B cell (primary cell): ENCODE measurements around the gene ABTB2. TPM values are rescaled to one million over a fixed set of nuclear protein-coding genes. Genes with fewer than 3 reads are reported as not detected.

Experiments used
- ATAC-seq: fragments of 200-7000 bp; cut with Tn5 transposase; one replicate; pipeline ENCODE4 v1.10.0; 2021; ENCODE audit warnings: low read depth, mild to moderate bottlenecking, moderate number of reproducible peaks, moderate library complexity
- CTCF ChIA-PET: fragments of 350-600 bp; sonication (Branson Sonifier 250); formaldehyde crosslinking; loops from one replicate; lab custom pipeline; 2021; ENCODE audit warnings: antibody characterized with exemption, inconsistent platforms; lab: Charles Lee
- POLR2A ChIA-PET: fragments of 350-600 bp; sonication (Branson Sonifier 250); formaldehyde crosslinking; loops from one replicate; lab custom pipeline; 2021; ENCODE audit warnings: antibody characterized with exemption; lab: Charles Lee
- DNase-seq: peaks from one replicate; pipeline ENCODE4 v3.0.0; 2013
- H2AFZ ChIP-seq: 2 replicates; pipeline ENCODE4 v1.6.1; 2012; ENCODE audit warnings: mild to moderate bottlenecking, low read depth, low read length; ENCODE audit not compliant: insufficient read depth, poor library complexity, severe bottlenecking
- H3K27ac ChIP-seq, 2 donors: 1 replicate in 1 of 2; 2 replicates in 1 of 2; pipeline ENCODE4 v1.5.1; 2012 to 2013; ENCODE audit warnings: low read length in 2 of 2, mild to moderate bottlenecking in 2 of 2, moderate library complexity in 1 of 2
- H3K27me3 ChIP-seq, 4 experiments: fragments of 200-600 bp in 1 of 4; sonication (generic) in 1 of 4; replicated peaks in 1 of 4; 1 replicate in 2 of 4; 2 replicates in 2 of 4; pipeline versions ENCODE4 v1.6.1 to v1.7.0; 2013 to 2016; ENCODE audit warnings: low read length in 3 of 4, mild to moderate bottlenecking in 2 of 4, mixed read lengths in 1 of 4, moderate library complexity in 1 of 4; ENCODE audit not compliant: insufficient read depth in 4 of 4, control insufficient read depth in 3 of 4; ENCODE audit errors: control extremely low read depth in 1 of 4
- H3K36me3 ChIP-seq, 2 experiments: replicated peaks in 1 of 2; 1 replicate in 1 of 2; 2 replicates in 1 of 2; pipeline versions ENCODE4 v1.6.1 to v1.7.1; 2013; ENCODE audit warnings: low read length in 1 of 2; ENCODE audit not compliant: insufficient read depth in 2 of 2, control insufficient read depth in 1 of 2; ENCODE audit errors: control extremely low read depth in 1 of 2, extremely low read depth in 1 of 2
- H3K4me1 ChIP-seq, 2 donors: fragments of 200-600 bp in 1 of 2; sonication (generic) in 1 of 2; 1 replicate in 1 of 2; 2 replicates in 1 of 2; pipeline versions ENCODE4 v1.5.1 to v1.6.1; 2013 to 2017; ENCODE audit warnings: low read length in 2 of 2; ENCODE audit not compliant: control insufficient read depth in 2 of 2, insufficient read depth in 2 of 2
- H3K4me2 ChIP-seq: replicated peaks from 2 replicates; pipeline ENCODE3; 2012; ENCODE audit warnings: mild to moderate bottlenecking, low read depth, low read length; ENCODE audit not compliant: poor library complexity, severe bottlenecking
- H3K4me3 ChIP-seq, 5 experiments: fragments of 200-600 bp in 1 of 5; sonication (generic) in 1 of 5; 1 replicate in 3 of 5; 2 replicates in 2 of 5; pipeline versions ENCODE4 v1.5.1 to v1.7.0; 2011 to 2016; ENCODE audit warnings: low read length in 4 of 5, mild to moderate bottlenecking in 4 of 5, low read depth in 2 of 5, control low read depth in 1 of 5, moderate library complexity in 1 of 5; ENCODE audit not compliant: insufficient read depth in 1 of 5; ENCODE audit errors: control extremely low read depth in 1 of 5, extremely low read depth in 1 of 5
- H3K79me2 ChIP-seq: fragments of 200-600 bp; sonication (generic); one replicate; pipeline ENCODE4 v1.6.0; 2016; ENCODE audit warnings: low read length; ENCODE audit not compliant: control insufficient read depth, insufficient read depth
- H3K9ac ChIP-seq: fragments of 200-600 bp; sonication (generic); 2 replicates; pipeline ENCODE4 v1.6.1; 2017; ENCODE audit warnings: mild to moderate bottlenecking, low read length, moderate library complexity
- H3K9me3 ChIP-seq, 3 donors: one replicate each; pipeline versions ENCODE4 v1.6.1 to v1.7.1; 2013; ENCODE audit warnings: low read length in 2 of 3; ENCODE audit not compliant: control insufficient read depth in 2 of 3, insufficient read depth in 1 of 3; ENCODE audit errors: control extremely low read depth in 1 of 3
- H4K20me1 ChIP-seq: 2 replicates; pipeline ENCODE4 v1.6.0; 2012; ENCODE audit warnings: mild to moderate bottlenecking, low read length; ENCODE audit not compliant: insufficient read depth, control insufficient read depth, poor library complexity, severe bottlenecking
- H3K27ac Mint-ChIP-seq: one replicate; pipeline ENCODE4 v1.8.0; 2021; ENCODE audit warnings: mixed read lengths
- H3K27me3 Mint-ChIP-seq: one replicate; pipeline ENCODE4 v1.8.0; 2021; ENCODE audit warnings: mixed read lengths
- H3K4me1 Mint-ChIP-seq: one replicate; pipeline ENCODE4 v1.8.0; 2021; ENCODE audit warnings: mixed read lengths
- H3K4me3 Mint-ChIP-seq: one replicate; pipeline ENCODE4 v1.8.0; 2021; ENCODE audit warnings: mixed read lengths
- H3K9me3 Mint-ChIP-seq: one replicate; pipeline ENCODE4 v1.8.0; 2022; ENCODE audit warnings: mixed read lengths; ENCODE audit not compliant: insufficient read depth
- EZH2 ChIP-seq: IDR thresholded peaks from 2 replicates; pipeline ENCODE4 v1.6.1; 2012; ENCODE audit warnings: borderline replicate concordance, low read depth, mild to moderate bottlenecking, moderate library complexity, low read length; ENCODE audit not compliant: insufficient read depth, poor library complexity, severe bottlenecking
- WGBS: methylation state at CpG from one replicate; pipeline ENCODE4 v1.1.5; 2013; ENCODE audit warnings: missing lambda C conversion rate; ENCODE audit not compliant: insufficient coverage; 5-methylcytosine and 5-hydroxymethylcytosine counted together
- intact Hi-C: fragments of 100-400 bp; cut with micrococcal nuclease; formaldehyde crosslinking; loops from one replicate; pipeline ENCODE4 v1.10.0; 2022
- polyA plus RNA-seq: library from polyadenylated mRNA; depleted of rRNA; stranded (reverse); fragments of >200 nt; gene quantifications from 2 replicates; pipeline ENCODE4 v1.2.3, GENCODE V29; 2012
- total RNA-seq, 2 donors: library from RNA; stranded (reverse); fragments of 120-200 nt in 1 of 2; gene quantifications; 1 replicate in 1 of 2; 2 replicates in 1 of 2; pipeline versions ENCODE4 v1.2.3 to v1.2.4, GENCODE V29; 2013 to 2022
- TF ChIP-seq, protein P1 (sequence below): fragments of 200-600 bp; IDR thresholded peaks from one replicate; pipeline ENCODE4 v1.8.0; 2022; ENCODE audit warnings: antibody characterized with exemption, mild to moderate bottlenecking

The ABTB2 gene
- total and polyA plus RNA-seq, 2 donors (not counting 1 experiment from before 2014, with no cell fraction given) = 0.30 to 5.9 TPM

DNA sequence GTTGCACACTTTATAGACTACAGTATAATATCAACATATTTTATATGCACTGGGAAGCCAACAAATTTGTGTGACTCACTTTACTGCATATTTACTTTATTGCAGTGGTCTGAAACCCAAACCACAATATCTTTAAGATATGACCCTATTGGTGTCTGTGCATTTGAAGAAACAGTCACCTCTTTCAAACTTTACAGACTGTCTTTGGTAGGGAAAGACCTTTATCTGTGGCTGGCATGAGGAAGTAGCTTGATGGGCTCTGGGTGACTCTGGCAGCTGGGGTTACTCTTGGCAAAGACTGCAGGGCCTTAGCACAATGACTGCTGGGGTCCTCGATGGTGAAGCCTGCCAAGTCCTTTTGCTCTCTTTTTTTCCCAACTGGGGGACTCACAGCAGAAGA is 21.3 kb upstream of the ABTB2 start:
- Mint-ChIP-seq H3K27me3 (peaks cover 13% of the 10 kb centered on the region), H3K4me1 (no peaks in the 10 kb centered on the region), H3K27ac (no peak overlapping the region), H3K4me3 (no peak overlapping the region), H3K9me3 (peaks cover 13% of the 10 kb centered on the region)
- Histone ChIP-seq H3K4me3 (no peak overlapping the region), H3K27me3 (peaks cover 0 to 8% (median 0%) of the 10 kb centered on the region in 4 experiments), H4K20me1 (no peaks in the 10 kb centered on the region), H3K4me2 (no peak overlapping the region), H3K9me3 (peaks cover 5 to 23% (median 23%) of the 10 kb centered on the region in 3 donors), H3K9ac (no peak overlapping the region), H3K36me3 (no peaks in the 10 kb centered on the region), H3K79me2 (no peaks in the 10 kb centered on the region), H3K4me1 (no peaks in the 10 kb centered on the region), H3K27ac (no peak overlapping the region), H2AFZ (no peak overlapping the region)
- POLR2A ChIA-PET = no interaction called here
- no peak for TF ChIP-seq EZH2
- TF ChIP-seq, protein P1, sequence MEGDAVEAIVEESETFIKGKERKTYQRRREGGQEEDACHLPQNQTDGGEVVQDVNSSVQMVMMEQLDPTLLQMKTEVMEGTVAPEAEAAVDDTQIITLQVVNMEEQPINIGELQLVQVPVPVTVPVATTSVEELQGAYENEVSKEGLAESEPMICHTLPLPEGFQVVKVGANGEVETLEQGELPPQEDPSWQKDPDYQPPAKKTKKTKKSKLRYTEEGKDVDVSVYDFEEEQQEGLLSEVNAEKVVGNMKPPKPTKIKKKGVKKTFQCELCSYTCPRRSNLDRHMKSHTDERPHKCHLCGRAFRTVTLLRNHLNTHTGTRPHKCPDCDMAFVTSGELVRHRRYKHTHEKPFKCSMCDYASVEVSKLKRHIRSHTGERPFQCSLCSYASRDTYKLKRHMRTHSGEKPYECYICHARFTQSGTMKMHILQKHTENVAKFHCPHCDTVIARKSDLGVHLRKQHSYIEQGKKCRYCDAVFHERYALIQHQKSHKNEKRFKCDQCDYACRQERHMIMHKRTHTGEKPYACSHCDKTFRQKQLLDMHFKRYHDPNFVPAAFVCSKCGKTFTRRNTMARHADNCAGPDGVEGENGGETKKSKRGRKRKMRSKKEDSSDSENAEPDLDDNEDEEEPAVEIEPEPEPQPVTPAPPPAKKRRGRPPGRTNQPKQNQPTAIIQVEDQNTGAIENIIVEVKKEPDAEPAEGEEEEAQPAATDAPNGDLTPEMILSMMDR = no peak
- 29% methylated on average over 1 of the region's 1 CpG for WGBS
- DNase-seq (no peak), ATAC-seq (no peak)
- CTCF ChIA-PET = interaction anchor here (0.6 kb wide), 1 partner anchor 399 kb away, joined by 3 read pairs; no protein-coding TSS in a partner anchor
- intact Hi-C loops = no loop called here

DNA sequence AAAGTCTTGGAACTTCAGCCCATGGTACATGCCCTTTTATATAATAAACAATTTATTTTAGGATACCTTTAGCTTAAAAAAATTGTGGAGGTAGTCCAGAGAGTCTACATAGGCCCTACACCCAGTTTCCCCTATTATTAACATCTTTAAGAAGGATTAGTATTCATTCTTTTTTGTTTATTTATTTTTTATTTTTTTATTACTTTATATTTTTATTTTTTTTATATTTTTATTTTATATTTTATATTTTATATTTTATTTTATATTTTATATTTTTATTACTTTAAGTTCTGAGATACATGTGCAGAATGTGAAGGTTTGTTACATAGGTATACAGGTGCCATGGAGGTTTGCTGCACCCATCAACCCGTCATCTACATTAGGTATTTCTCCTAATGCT is 15.9 kb upstream of the ABTB2 start:
- TF ChIP-seq EZH2 = no peak
- intact Hi-C loops = no loop called here
- no peak for DNase-seq
- Mint-ChIP-seq H3K9me3 (peaks cover 13% of the 10 kb centered on the region), H3K4me1 (no peaks in the 10 kb centered on the region), H3K27ac (no peak overlapping the region), H3K27me3 (peaks cover 11% of the 10 kb centered on the region), H3K4me3 (no peak overlapping the region)
- H3K27ac ChIP-seq = no peak overlapping the region
- H3K4me2 ChIP-seq = no peak overlapping the region
- no peak for ATAC-seq
- H4K20me1 ChIP-seq = no peaks in the 10 kb centered on the region
- POLR2A ChIA-PET = no interaction called here
- H3K9ac ChIP-seq = no peak overlapping the region
- H3K36me3 ChIP-seq = no peaks in the 10 kb centered on the region
- H2AFZ ChIP-seq = no peak overlapping the region
- CTCF ChIA-PET = no interaction called here
- WGBS = no CpG with 5 or more reads among the region's 1 CpG
- H3K79me2 ChIP-seq = no peaks in the 10 kb centered on the region
- H3K9me3 ChIP-seq = peaks cover 5 to 23% (median 18%) of the 10 kb centered on the region in 3 donors
- no peaks in the 10 kb centered on the region for H3K4me1 ChIP-seq
- no peak overlapping the region for H3K4me3 ChIP-seq
- no peaks in the 10 kb centered on the region for H3K27me3 ChIP-seq
